Measurements from ENCODE around the gene TP53I11. TPM values are rescaled to one million over a fixed set of nuclear protein-coding genes. Genes with fewer than 3 reads are reported as not detected.

TP53I11 gene
- total and polyA plus RNA-seq, 2 donors, result 10.7 to 35.8 TPM

DNA sequence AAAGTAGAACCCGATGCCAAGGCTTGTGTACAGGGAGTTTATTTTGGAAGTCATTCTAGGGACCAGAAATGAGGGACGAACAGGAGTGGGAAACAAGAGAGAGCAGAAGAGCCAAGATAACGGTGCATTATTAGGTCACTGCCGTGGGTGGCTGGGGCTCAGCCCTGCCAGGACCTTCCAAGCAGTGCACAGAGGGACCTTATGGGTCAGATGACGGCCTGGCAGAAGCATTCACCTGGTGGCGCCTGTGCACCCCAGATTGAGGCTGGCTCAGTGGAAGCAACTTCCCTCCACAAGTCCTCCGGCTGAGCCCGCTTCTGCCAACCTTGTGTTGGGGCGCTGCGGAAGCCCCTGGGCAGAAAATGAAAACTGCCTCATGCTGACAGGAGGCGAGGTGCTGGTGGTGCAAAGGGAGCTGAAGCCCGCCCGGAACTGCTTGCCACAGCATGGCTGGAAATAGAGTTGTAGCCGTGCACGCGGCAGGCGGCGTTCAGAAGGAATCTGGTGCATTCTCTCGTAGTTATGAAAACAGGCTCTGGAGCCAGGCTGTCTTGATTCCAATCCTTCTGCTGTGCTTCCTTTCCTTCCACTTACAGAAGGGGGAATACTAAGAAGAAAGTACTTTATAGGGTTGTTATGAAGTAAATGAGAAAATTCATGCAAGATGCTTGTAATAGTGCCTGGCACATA is 22.2 kb upstream of the TP53I11 start:
- 85% methylated on average over 19 of the region's 19 CpGs for WGBS
- Histone ChIP-seq H3K36me3 (ENCODE audit: insufficient read depth) (no peaks in the 10 kb centered on the region), H3K27ac (ENCODE audit: low read depth) (no peak overlapping the region), H3K4me1 (ENCODE audit: insufficient read depth) (no peaks in the 10 kb centered on the region), H3K4me3 (ENCODE audit: low read depth, low read length) (no peak overlapping the region)
- no peak for DNase-seq (ENCODE audit: extremely low spot score)

DNA sequence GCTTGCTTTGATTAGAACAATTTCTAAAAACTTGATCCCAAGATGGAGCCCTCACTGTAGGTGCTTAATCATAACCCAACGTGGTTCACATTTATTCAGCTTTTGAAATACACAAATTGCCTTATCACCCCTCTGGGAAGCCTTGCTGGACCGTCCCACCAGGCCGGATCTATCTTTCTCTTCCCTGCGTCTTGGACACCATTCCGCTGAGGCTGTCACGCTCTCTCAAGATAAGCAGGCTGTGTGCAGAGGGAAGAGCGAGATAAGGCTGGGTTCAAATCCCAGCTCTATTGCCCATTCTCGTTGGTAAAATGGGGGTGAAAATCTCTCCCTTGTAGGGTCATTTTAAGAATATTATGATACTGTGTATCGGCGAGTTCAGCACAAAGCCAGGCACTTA is 20.5 kb upstream of the TP53I11 start:
- Histone ChIP-seq H3K4me3 (ENCODE audit: low read depth, low read length) (no peak overlapping the region), H3K36me3 (ENCODE audit: insufficient read depth) (no peaks in the 10 kb centered on the region), H3K27ac (ENCODE audit: low read depth) (no peak overlapping the region), H3K4me1 (ENCODE audit: insufficient read depth) (no peaks in the 10 kb centered on the region)
- DNase-seq (ENCODE audit: extremely low spot score), result no peak
- 76% methylated on average over 10 of the region's 10 CpGs for WGBS

DNA sequence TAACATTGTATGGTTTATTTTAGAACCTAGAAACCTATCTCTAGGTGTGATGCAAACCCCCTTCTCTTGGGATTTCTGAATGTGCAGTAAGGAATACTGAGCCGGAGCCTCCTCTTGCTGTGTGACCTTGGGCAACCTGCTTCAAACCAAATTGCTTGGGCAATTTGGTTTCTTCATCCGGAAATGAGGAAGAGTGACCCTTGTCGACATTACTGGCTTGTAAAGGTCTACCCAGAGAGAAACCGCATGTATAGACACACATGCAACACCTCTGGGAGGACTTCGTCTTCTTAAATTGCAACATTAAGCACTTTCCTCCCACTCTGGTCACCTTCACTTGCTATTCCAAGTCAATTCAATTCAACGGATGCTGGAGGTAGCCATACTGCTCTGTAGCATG is 19.6 kb upstream of the TP53I11 start:
- 90% methylated on average over 6 of the region's 6 CpGs for WGBS

DNA sequence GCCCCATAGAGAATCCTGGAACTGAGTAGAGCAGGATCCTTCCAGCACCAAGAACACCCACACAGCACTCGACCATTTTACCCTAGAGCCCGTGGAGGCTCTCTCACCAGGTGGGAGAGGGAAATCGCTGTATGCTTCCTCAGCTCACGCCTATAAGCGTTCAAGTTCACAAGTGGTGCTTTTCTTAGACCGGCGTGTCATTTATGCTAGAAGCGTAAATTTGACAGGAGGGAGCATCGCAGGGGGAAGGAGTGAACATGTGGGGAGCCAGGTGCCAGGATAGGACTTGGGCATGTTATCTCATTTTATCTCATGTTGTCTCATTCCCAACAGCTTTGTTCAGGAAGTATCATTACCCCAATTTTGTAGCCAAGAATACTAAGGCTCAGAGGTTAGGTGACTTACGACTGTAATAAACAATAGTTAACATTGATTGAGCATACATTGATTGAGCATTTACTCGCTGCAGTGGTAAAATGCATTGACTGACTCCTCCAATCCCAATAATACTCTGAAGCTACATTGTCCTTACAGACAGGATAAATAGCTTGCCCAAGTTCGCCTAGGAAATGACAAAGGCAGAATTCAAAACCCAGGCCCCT is 19.1 kb upstream of the TP53I11 start:
- H3K4me3 ChIP-seq (ENCODE audit: low read depth, low read length), result no peak overlapping the region
- DNase-seq (ENCODE audit: extremely low spot score), result no peak
- H3K4me1 ChIP-seq (ENCODE audit: insufficient read depth), result no peaks in the 10 kb centered on the region
- H3K27ac ChIP-seq (ENCODE audit: low read depth), result no peak overlapping the region
- H3K36me3 ChIP-seq (ENCODE audit: insufficient read depth), result no peaks in the 10 kb centered on the region
- 90% methylated on average over 12 of the region's 12 CpGs for WGBS

More for the DNA sequence above, 19.6 kb upstream of the TP53I11 start:
- Histone ChIP-seq H3K27ac (ENCODE audit: low read depth) (no peak overlapping the region), H3K36me3 (ENCODE audit: insufficient read depth) (no peaks in the 10 kb centered on the region), H3K4me3 (ENCODE audit: low read depth, low read length) (no peak overlapping the region), H3K4me1 (ENCODE audit: insufficient read depth) (no peaks in the 10 kb centered on the region)
- DNase-seq (ENCODE audit: extremely low spot score), result no peak

DNA sequence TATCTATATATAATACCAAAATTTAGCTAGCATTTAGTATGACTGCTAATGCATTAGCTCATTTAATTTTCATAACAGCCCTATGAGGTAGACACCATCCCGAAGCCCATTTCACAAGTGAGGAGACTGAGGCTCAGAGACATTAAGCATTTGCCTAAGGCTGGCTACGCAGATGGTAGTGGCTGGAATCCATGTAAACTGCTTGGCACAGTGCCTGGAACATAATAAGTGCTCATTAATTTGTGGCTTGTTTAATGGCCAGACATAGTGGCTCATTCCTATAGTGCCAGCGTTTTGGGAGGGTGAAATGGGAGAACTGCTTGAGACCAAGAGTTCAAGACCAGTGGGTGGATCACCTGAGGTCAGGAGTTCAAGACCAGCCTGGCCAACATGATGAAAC is 17.8 kb upstream of the TP53I11 start:
- no peak for DNase-seq (ENCODE audit: extremely low spot score)
- 82% methylated on average over 3 of the region's 3 CpGs for WGBS
- Histone ChIP-seq H3K4me1 (ENCODE audit: insufficient read depth) (no peaks in the 10 kb centered on the region), H3K4me3 (ENCODE audit: low read depth, low read length) (no peak overlapping the region), H3K27ac (ENCODE audit: low read depth) (no peak overlapping the region), H3K36me3 (ENCODE audit: insufficient read depth) (no peaks in the 10 kb centered on the region)

DNA sequence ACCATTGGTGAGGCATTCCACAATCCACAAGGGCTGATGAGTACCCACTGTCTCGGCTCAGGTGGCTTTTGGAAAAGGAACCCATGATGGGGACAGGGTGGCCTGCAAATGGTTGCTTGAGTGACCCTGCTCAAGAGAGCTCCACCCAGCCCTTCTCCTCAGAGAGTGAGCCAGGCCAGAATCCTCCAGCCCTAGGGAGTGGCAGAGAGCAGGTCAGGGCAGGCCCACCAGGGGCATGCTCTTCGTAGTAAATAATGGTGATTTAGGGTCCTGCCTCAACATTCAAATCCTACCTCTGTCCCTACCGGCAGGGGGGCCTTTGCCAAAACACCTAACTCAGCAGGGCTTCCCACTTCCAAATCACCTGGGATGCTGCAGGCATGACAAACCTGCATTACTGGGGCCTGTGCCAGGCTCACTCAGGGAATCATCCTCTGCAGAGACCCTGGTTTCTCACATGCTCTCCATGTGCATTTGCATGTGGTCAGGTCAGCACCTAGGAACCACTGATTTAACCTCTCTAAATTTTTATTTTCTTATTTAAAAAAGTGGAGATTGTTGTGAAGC is 17.3 kb upstream of the TP53I11 start:
- H3K4me3 ChIP-seq (ENCODE audit: low read depth, low read length), result no peak overlapping the region
- H3K27ac ChIP-seq (ENCODE audit: low read depth), result no peak overlapping the region
- H3K36me3 ChIP-seq (ENCODE audit: insufficient read depth), result no peaks in the 10 kb centered on the region
- 92% methylated on average over 3 of the region's 3 CpGs for WGBS
- H3K4me1 ChIP-seq (ENCODE audit: insufficient read depth), result no peaks in the 10 kb centered on the region
- no peak for DNase-seq (ENCODE audit: extremely low spot score)

DNA sequence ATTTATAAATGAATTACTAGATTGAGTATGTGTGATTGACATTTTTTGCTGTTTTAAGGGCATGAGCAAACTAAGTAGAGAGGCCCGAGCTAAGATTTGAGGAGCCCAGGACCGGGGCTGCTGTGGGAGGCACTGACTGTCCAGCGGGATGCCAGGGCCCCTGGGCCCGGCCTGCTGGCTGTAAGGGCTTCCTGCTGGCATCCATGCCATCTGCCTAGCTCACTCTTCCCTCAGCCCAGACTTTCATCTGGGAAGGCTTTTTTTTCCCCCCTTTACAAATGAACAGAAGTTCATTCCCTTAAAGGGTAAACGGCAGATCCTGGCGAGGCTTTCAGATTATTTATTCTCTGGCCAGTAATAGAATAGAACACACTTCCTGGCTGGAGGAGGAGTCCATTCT is 16.0 kb upstream of the TP53I11 start:
- no peak for DNase-seq (ENCODE audit: extremely low spot score)
- Histone ChIP-seq H3K27ac (ENCODE audit: low read depth) (no peak overlapping the region), H3K4me3 (ENCODE audit: low read depth, low read length) (no peak overlapping the region), H3K4me1 (ENCODE audit: insufficient read depth) (no peaks in the 10 kb centered on the region), H3K36me3 (ENCODE audit: insufficient read depth) (no peaks in the 10 kb centered on the region)
- 71% methylated on average over 6 of the region's 6 CpGs for WGBS

DNA sequence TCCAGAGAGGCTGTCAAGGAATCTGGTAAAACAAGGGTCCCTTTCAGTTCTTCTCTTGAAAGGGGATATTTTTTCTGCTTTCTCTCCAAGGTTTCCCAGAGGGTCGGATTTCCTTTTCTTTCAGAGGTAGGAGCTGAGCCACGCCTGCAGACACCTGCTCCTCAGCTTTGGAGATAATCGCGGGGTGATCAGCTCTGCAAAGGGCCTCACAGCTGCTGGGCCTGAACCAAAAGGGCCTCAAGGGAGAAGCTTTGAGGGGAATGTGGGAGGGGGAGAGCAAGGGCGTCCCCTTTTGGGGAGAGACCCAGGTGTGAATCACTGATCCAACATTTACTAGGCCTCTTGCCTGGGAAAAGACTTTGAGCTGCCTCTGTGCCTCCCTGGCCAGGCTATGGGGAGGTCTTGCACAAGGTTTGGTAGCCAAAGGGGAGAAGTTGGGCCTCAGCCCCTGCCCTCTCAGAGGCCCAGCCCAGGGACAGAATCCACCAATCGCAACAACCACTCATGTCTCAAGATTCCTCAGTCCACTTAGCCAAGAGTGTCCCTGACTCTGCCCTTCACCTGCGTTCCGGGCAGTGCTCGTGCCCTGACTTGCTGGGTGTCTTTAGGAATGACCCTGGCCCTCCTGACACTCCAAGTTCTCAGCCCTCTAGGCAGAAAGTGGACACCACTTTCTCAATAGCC is 14.0 kb upstream of the TP53I11 start:
- Histone ChIP-seq H3K36me3 (ENCODE audit: insufficient read depth) (no peaks in the 10 kb centered on the region), H3K27ac (ENCODE audit: low read depth) (no peak overlapping the region), H3K4me1 (ENCODE audit: insufficient read depth) (no peaks in the 10 kb centered on the region), H3K4me3 (ENCODE audit: low read depth, low read length) (no peak overlapping the region)
- DNase-seq (ENCODE audit: extremely low spot score), result no peak
- 78% methylated on average over 9 of the region's 9 CpGs for WGBS

DNA sequence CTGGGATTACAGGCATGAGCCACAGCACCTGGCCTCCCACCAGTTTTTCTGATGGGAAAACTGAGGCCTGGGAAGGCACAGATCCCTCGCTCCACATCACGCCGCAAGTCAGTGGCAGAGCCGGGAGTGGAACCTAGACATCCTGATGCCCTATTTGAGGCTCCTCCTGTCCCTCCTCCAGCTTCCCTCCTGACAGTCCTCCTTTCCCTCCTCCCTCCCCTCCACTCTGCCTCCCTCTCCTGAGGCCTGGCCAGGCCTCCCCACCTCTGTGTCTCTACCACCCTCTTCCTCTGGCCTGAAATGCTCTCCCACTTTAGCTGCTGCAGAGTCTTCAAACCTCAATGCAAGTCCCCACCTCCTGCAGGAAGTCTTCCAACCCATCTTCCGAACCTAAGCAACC is 13.3 kb upstream of the TP53I11 start:
- 98% methylated on average over 5 of the region's 5 CpGs for WGBS
- Histone ChIP-seq H3K4me1 (ENCODE audit: insufficient read depth) (no peaks in the 10 kb centered on the region), H3K4me3 (ENCODE audit: low read depth, low read length) (no peak overlapping the region), H3K36me3 (ENCODE audit: insufficient read depth) (no peaks in the 10 kb centered on the region), H3K27ac (ENCODE audit: low read depth) (no peak overlapping the region)
- no peak for DNase-seq (ENCODE audit: extremely low spot score)

DNA sequence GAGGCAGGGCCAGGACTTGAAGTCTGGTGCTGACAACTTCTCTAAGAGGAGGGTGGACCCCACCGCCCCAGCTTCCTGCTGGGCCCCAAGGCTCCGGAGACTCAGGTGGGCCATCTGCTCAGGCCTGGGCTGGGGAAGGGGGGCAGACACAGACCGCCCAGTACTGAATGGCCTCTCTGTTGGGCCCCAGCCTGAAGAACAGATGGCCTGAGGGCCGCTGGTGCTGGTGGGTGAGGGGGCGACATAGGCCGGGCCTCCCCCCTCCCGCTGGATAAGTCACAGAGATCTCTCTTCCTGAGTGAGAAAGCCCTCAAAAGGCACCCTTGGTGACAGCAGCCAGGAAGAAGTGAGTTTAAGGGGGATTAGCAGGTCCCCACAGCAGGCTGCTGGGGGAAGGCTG is 12.5 kb upstream of the TP53I11 start:
- no peaks in the 10 kb centered on the region for H3K36me3 ChIP-seq (ENCODE audit: insufficient read depth)
- H3K4me3 ChIP-seq (ENCODE audit: low read depth, low read length), result no peak overlapping the region
- no peak for DNase-seq (ENCODE audit: extremely low spot score)
- WGBS, result 86% methylated on average over 7 of the region's 7 CpGs
- H3K4me1 ChIP-seq (ENCODE audit: insufficient read depth), result no peaks in the 10 kb centered on the region
- H3K27ac ChIP-seq (ENCODE audit: low read depth), result no peak overlapping the region

DNA sequence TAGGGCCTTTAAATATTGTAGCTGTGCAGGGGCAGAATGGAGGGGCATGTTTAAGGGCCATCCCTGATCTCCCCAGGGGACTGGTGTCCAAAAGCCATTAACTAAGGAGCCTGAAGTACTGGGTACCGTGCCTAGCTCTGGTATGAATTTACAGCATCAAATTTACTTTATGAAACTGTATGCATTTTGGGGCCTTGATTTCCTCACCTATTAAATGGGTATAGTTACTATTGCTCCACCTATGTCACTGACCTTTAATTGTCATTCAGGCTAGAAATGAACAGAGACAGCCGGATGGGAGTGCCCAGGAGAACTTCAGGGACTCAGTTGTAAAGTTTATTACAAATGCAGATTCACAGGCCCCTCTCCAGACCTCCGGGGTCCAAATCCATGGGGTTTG is 11.8 kb upstream of the TP53I11 start:
- no peak overlapping the region for H3K4me3 ChIP-seq (ENCODE audit: low read depth, low read length)
- no peak overlapping the region for H3K27ac ChIP-seq (ENCODE audit: low read depth)
- no peaks in the 10 kb centered on the region for H3K4me1 ChIP-seq (ENCODE audit: insufficient read depth)
- 85% methylated on average over 3 of the region's 3 CpGs for WGBS
- H3K36me3 ChIP-seq (ENCODE audit: insufficient read depth), result no peaks in the 10 kb centered on the region
- no peak for DNase-seq (ENCODE audit: extremely low spot score)

DNA sequence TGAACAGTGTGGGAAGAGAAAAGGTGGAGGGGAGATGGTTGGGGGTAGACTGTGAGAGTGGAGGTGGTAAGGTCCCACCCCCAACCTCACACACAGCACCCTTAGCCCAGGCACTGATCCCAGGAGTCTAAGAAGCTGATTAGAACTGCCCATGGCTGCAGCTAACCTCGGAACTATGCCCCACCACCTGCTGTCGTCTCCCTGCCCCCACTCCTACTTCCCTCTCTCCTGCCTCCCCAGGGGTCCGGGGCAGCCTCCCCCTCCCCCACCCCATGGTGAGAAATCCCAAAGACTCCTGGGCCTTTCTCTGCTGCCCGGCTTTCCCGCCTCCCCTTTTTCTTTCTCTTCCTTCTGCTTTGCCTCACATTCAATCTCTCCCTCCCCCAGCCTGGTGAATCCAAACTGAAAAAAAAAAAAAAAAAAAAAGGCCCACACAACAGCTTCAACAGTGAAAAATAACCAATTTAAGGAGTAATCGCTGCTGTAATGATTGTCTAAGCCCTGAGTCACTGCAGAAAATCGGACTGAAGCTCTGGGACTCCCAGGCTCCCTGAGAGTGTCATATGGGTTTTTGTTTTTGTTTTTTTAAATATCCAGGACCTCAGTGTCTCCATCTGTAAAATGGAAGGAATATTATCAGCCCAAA is 9.6 kb upstream of the TP53I11 start:
- no peaks in the 10 kb centered on the region for H3K36me3 ChIP-seq (ENCODE audit: insufficient read depth)
- WGBS, result 55% methylated on average over 7 of the region's 7 CpGs
- H3K4me3 ChIP-seq (ENCODE audit: low read depth, low read length), result no peak overlapping the region
- no peak for DNase-seq (ENCODE audit: extremely low spot score)
- no peaks in the 10 kb centered on the region for H3K4me1 ChIP-seq (ENCODE audit: insufficient read depth)
- no peak overlapping the region for H3K27ac ChIP-seq (ENCODE audit: low read depth)

DNA sequence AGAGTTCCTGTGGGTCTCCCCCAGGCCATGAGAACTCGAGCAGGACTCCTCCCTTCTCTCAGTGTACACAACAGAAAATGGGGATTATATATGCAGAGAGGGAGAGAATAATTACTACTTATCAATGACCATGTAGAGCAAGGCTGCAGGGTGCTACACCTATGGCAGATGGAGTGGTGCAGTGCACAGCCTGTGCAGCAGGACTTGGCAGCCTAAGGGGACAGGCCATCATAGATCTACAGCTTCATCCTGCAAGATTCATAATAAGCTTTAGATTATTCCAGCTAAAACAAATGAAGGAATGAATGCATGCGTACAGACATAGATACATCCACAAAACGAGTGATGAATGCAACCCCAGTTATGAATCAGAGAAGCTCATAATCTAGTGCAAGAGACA is 8.4 kb upstream of the TP53I11 start:
- Histone ChIP-seq H3K4me3 (ENCODE audit: low read depth, low read length) (no peak overlapping the region), H3K4me1 (ENCODE audit: insufficient read depth) (no peaks in the 10 kb centered on the region), H3K27ac (ENCODE audit: low read depth) (no peak overlapping the region), H3K36me3 (ENCODE audit: insufficient read depth) (no peaks in the 10 kb centered on the region)
- DNase-seq (ENCODE audit: extremely low spot score), result no peak
- WGBS, result 85% methylated on average over 3 of the region's 3 CpGs

All from urinary bladder (tissue), 4 donors.